Measurements from ENCODE around the gene HAPLN3.
A peak's percentile ranks its signal among the peaks of the same experiment; 100 is the strongest.

The HAPLN3 gene

GRCh38 chr15:88901508-88902220, 6.3 kb upstream of the HAPLN3 start:
- Histone ChIP-seq H3K4me1 (ENCODE audit: control insufficient read depth, insufficient read depth, low read length) (peaks cover 39% of the 10 kb centered on the region), H3K36me3 (ENCODE audit: control insufficient read depth, insufficient read depth, low read length, severe bottlenecking) (peaks cover 76% of the 10 kb centered on the region), H3K9ac (ENCODE audit: low read length) (peak overlapping the region; percentile 17), H3K9me3 (ENCODE audit: control insufficient read depth, low read length) (no peaks in the 10 kb centered on the region), H3K27me3 (replicated peaks; ENCODE audit: control insufficient read depth, insufficient read depth, low read length) (no peaks in the 10 kb centered on the region), H3K4me3 (ENCODE audit: low read length) (no peak overlapping the region)
- no peak for DNase-seq (ENCODE audit: low read depth)

- Histone ChIP-seq H3K9me3 (ENCODE audit: control insufficient read depth, low read length) (no peaks in the 10 kb centered on the region), H3K36me3 (ENCODE audit: control insufficient read depth, insufficient read depth, low read length, severe bottlenecking) (peaks cover 69% of the 10 kb centered on the region), H3K4me1 (ENCODE audit: control insufficient read depth, insufficient read depth, low read length) (peaks cover 42% of the 10 kb centered on the region)
Measured at GRCh38 chr15:88900982-88901418, 5.7 kb upstream of the HAPLN3 start.

GRCh38 chr15:88900309-88900981, 5.1 kb upstream of the HAPLN3 start:
- peaks cover 40% of the 10 kb centered on the region for H3K4me1 ChIP-seq (ENCODE audit: control insufficient read depth, insufficient read depth, low read length)
- peaks cover 64% of the 10 kb centered on the region for H3K36me3 ChIP-seq (ENCODE audit: control insufficient read depth, insufficient read depth, low read length, severe bottlenecking)
- peak; percentile 54 for DNase-seq (ENCODE audit: low read depth)
- no peak overlapping the region for H3K4me3 ChIP-seq (ENCODE audit: low read length)
- no peaks in the 10 kb centered on the region for H3K9me3 ChIP-seq (ENCODE audit: control insufficient read depth, low read length)
- H3K27me3 ChIP-seq (replicated peaks; ENCODE audit: control insufficient read depth, insufficient read depth, low read length) = no peaks in the 10 kb centered on the region
- H3K9ac ChIP-seq (ENCODE audit: low read length) = peak overlapping the region; percentile 17

More at GRCh38 chr15:88900982-88901418, 5.7 kb upstream of the HAPLN3 start:
- Histone ChIP-seq H3K9ac (ENCODE audit: low read length) (peak overlapping the region; percentile 17), H3K4me3 (ENCODE audit: low read length) (no peak overlapping the region), H3K27me3 (replicated peaks; ENCODE audit: control insufficient read depth, insufficient read depth, low read length) (no peaks in the 10 kb centered on the region)
- no peak for DNase-seq (ENCODE audit: low read depth)

GRCh38 chr15:88899251-88899650, 3.9 kb upstream of the HAPLN3 start:
- no peaks in the 10 kb centered on the region for H3K27me3 ChIP-seq (replicated peaks; ENCODE audit: control insufficient read depth, insufficient read depth, low read length)
- H3K9me3 ChIP-seq (ENCODE audit: control insufficient read depth, low read length) = no peaks in the 10 kb centered on the region
- DNase-seq (ENCODE audit: low read depth) = no peak
- H3K4me1 ChIP-seq (ENCODE audit: control insufficient read depth, insufficient read depth, low read length) = peaks cover 36% of the 10 kb centered on the region
- no peak overlapping the region for H3K4me3 ChIP-seq (ENCODE audit: low read length)
- no peak overlapping the region for H3K9ac ChIP-seq (ENCODE audit: low read length)
- peaks cover 54% of the 10 kb centered on the region for H3K36me3 ChIP-seq (ENCODE audit: control insufficient read depth, insufficient read depth, low read length, severe bottlenecking)

GRCh38 chr15:88898736-88899135, 3.4 kb upstream of the HAPLN3 start:
- Histone ChIP-seq H3K27me3 (replicated peaks; ENCODE audit: control insufficient read depth, insufficient read depth, low read length) (no peaks in the 10 kb centered on the region), H3K4me1 (ENCODE audit: control insufficient read depth, insufficient read depth, low read length) (peaks cover 36% of the 10 kb centered on the region), H3K36me3 (ENCODE audit: control insufficient read depth, insufficient read depth, low read length, severe bottlenecking) (peaks cover 49% of the 10 kb centered on the region), H3K4me3 (ENCODE audit: low read length) (no peak overlapping the region), H3K9me3 (ENCODE audit: control insufficient read depth, low read length) (no peaks in the 10 kb centered on the region), H3K9ac (ENCODE audit: low read length) (no peak overlapping the region)
- DNase-seq (ENCODE audit: low read depth) = no peak

GRCh38 chr15:88897456-88898194, 2.3 kb upstream of the HAPLN3 start:
- H3K9me3 ChIP-seq (ENCODE audit: control insufficient read depth, low read length) = no peaks in the 10 kb centered on the region
- peak overlapping the region; percentile 74 for H3K9ac ChIP-seq (ENCODE audit: low read length)
- H3K4me1 ChIP-seq (ENCODE audit: control insufficient read depth, insufficient read depth, low read length) = peaks cover 36% of the 10 kb centered on the region
- peak; percentile 90 for DNase-seq (ENCODE audit: low read depth)
- peak overlapping the region; percentile 34 for H3K4me3 ChIP-seq (ENCODE audit: low read length)
- peaks cover 38% of the 10 kb centered on the region for H3K36me3 ChIP-seq (ENCODE audit: control insufficient read depth, insufficient read depth, low read length, severe bottlenecking)
- no peaks in the 10 kb centered on the region for H3K27me3 ChIP-seq (replicated peaks; ENCODE audit: control insufficient read depth, insufficient read depth, low read length)

GRCh38 chr15:88897142-88897455, 1.8 kb upstream of the HAPLN3 start:
- Histone ChIP-seq H3K9ac (ENCODE audit: low read length) (peak overlapping the region; percentile 51), H3K4me3 (ENCODE audit: low read length) (peak overlapping the region; percentile 34), H3K27me3 (replicated peaks; ENCODE audit: control insufficient read depth, insufficient read depth, low read length) (no peaks in the 10 kb centered on the region), H3K4me1 (ENCODE audit: control insufficient read depth, insufficient read depth, low read length) (peaks cover 36% of the 10 kb centered on the region), H3K9me3 (ENCODE audit: control insufficient read depth, low read length) (no peaks in the 10 kb centered on the region), H3K36me3 (ENCODE audit: control insufficient read depth, insufficient read depth, low read length, severe bottlenecking) (peaks cover 32% of the 10 kb centered on the region)
- no peak for DNase-seq (ENCODE audit: low read depth)

GRCh38 chr15:88896333-88897033, 1.1 kb upstream of the HAPLN3 start:
- H3K9me3 ChIP-seq (ENCODE audit: control insufficient read depth, low read length) = no peaks in the 10 kb centered on the region
- no peak overlapping the region for H3K4me3 ChIP-seq (ENCODE audit: low read length)
- no peaks in the 10 kb centered on the region for H3K27me3 ChIP-seq (replicated peaks; ENCODE audit: control insufficient read depth, insufficient read depth, low read length)
- H3K4me1 ChIP-seq (ENCODE audit: control insufficient read depth, insufficient read depth, low read length) = peaks cover 34% of the 10 kb centered on the region
- H3K36me3 ChIP-seq (ENCODE audit: control insufficient read depth, insufficient read depth, low read length, severe bottlenecking) = peaks cover 26% of the 10 kb centered on the region
- H3K9ac ChIP-seq (ENCODE audit: low read length) = peak overlapping the region; percentile 51
- no peak for DNase-seq (ENCODE audit: low read depth)

GRCh38 chr15:88894348-88894818, 961 bp downstream of the HAPLN3 start:
- no peaks in the 10 kb centered on the region for H3K27me3 ChIP-seq (replicated peaks; ENCODE audit: control insufficient read depth, insufficient read depth, low read length)
- peak overlapping the region; percentile 81 for H3K9ac ChIP-seq (ENCODE audit: low read length)
- H3K4me1 ChIP-seq (ENCODE audit: control insufficient read depth, insufficient read depth, low read length) = peaks cover 29% of the 10 kb centered on the region
- peaks cover 7% of the 10 kb centered on the region for H3K36me3 ChIP-seq (ENCODE audit: control insufficient read depth, insufficient read depth, low read length, severe bottlenecking)
- H3K9me3 ChIP-seq (ENCODE audit: control insufficient read depth, low read length) = no peaks in the 10 kb centered on the region
- DNase-seq (ENCODE audit: low read depth) = no peak
- peak overlapping the region; percentile 79 for H3K4me3 ChIP-seq (ENCODE audit: low read length)

GRCh38 chr15:88891540-88892254, 3.6 kb downstream of the HAPLN3 start:
- Histone ChIP-seq H3K4me3 (ENCODE audit: low read length) (no peak overlapping the region), H3K9ac (ENCODE audit: low read length) (no peak overlapping the region), H3K9me3 (ENCODE audit: control insufficient read depth, low read length) (no peaks in the 10 kb centered on the region), H3K4me1 (ENCODE audit: control insufficient read depth, insufficient read depth, low read length) (peaks cover 15% of the 10 kb centered on the region), H3K36me3 (ENCODE audit: control insufficient read depth, insufficient read depth, low read length, severe bottlenecking) (no peaks in the 10 kb centered on the region), H3K27me3 (replicated peaks; ENCODE audit: control insufficient read depth, insufficient read depth, low read length) (no peaks in the 10 kb centered on the region)
- no peak for DNase-seq (ENCODE audit: low read depth)
